Measurements from ENCODE around the gene WDFY4. TPM values are rescaled to one million over a fixed set of nuclear protein-coding genes. Genes with fewer than 3 reads are reported as not detected.

WDFY4 gene
- total and polyA plus RNA-seq, 9 of the 15 experiments (the other 6 are each of a cell fraction or from before 2014, with no cell fraction given) = 0.01 to 0.02 (median 0.01) TPM; not detected in 6

GRCh38 chr10:48884179-48885045 is 199.7 kb downstream of the WDFY4 start:
- H3K4me2 ChIP-seq (ENCODE audit: insufficient read depth, low read length) = no peak overlapping the region
- no peak overlapping the region for H3K27ac ChIP-seq (ENCODE audit: extremely low read depth, low read depth, low read length)
- POLR2A ChIA-PET = interaction anchor here (0.7 kb wide), 2 partner anchors 15 to 84 kb away, joined by 3 read pairs; no protein-coding TSS in a partner anchor
- H4K20me1 ChIP-seq (replicated peaks; ENCODE audit: control insufficient read depth, insufficient read depth, low read length) = no peaks in the 10 kb centered on the region
- DNase-seq (ENCODE audit: extremely low read depth in 1 of 4, low spot score in 3 of 4) (no peak), ATAC-seq (no peak), FAIRE-seq (no peak)
- no peaks in the 10 kb centered on the region for H3K4me1 ChIP-seq (replicated peaks in 1 of 2; ENCODE audit: control insufficient read depth in 2 of 2, insufficient read depth in 2 of 2, low read length in 2 of 2)
- H3K36me3 ChIP-seq (ENCODE audit: control insufficient read depth, insufficient read depth, low read length) = no peaks in the 10 kb centered on the region
- H3K4me3 ChIP-seq = no peak overlapping the region
- TF ChIP-seq RERE (CRISPR knock-in tag; IDR thresholded peaks at IDR 0.05; ENCODE audit: borderline replicate concordance) (no peak), MTF1 (CRISPR knock-in tag; IDR thresholded peaks at IDR 0.05; ENCODE audit: borderline replicate concordance) (no peak), SRSF1 (IDR thresholded peaks at IDR 0.05; ENCODE audit: low read depth, low read length) (no peak), STAT6 (CRISPR knock-in tag; IDR thresholded peaks at IDR 0.05) (no peak), CREBBP (IDR thresholded peaks at IDR 0.05; ENCODE audit: low read depth, low read length) (no peak), ZNF507 (tag; conservative IDR thresholded peaks at IDR 0.05) (no peak), UBTF (IDR thresholded peaks at IDR 0.05; ENCODE audit: borderline replicate concordance in 1 of 2, low read depth in 2 of 2, low read length in 2 of 2) (no peak)
- CTCF ChIA-PET (ENCODE audit: low intra/inter-chr PET ratio) = interaction anchor here (0.6 kb wide), 1 partner anchor 172 kb away, joined by 3 read pairs; no protein-coding TSS in a partner anchor
- H3K9me1 ChIP-seq (ENCODE audit: control insufficient read depth, insufficient read depth, low read length) = no peaks in the 10 kb centered on the region
- peaks cover 0 to 4% of the 10 kb centered on the region in 2 experiments; a peak in 1 of 5 replicates for H3K27me3 ChIP-seq (ENCODE audit: control insufficient read depth in 2 of 2, insufficient read depth in 2 of 2, low read length in 2 of 2)
- intact Hi-C loops (cut with micrococcal nuclease) (loop anchor here (5.0 kb wide), 1 partner anchor 628 kb away; no protein-coding TSS in a partner anchor), in situ Hi-C loops (cut with MboI) (no loop called here)
- no TSS peak for BruUV-seq (replicated peaks)
- no peak overlapping the region for H2AFZ ChIP-seq (ENCODE audit: low read depth, low read length)
- no peaks in the 10 kb centered on the region for H3K9me3 ChIP-seq (replicated peaks; ENCODE audit: control insufficient read depth, insufficient read depth, low read depth, low read length)
- no peak overlapping the region for H3K9ac ChIP-seq (ENCODE audit: insufficient read depth in 1 of 2, low read depth in 2 of 2, low read length in 2 of 2)
- whole genome bisulfite sequencing (ENCODE audit: insufficient coverage, low coverage, missing lambda C conversion rate) = 4% methylated on average over 9 of the region's 9 CpGs
- no peaks in the 10 kb centered on the region for H3K79me2 ChIP-seq (ENCODE audit: control insufficient read depth, insufficient read depth, low read length)
